ENCODE measurements around the gene TMPRSS13. TPM values are rescaled to one million over a fixed set of nuclear protein-coding genes. Genes with fewer than 3 reads are reported as not detected.
"Not testable (repeated sequence)": the region's sequence is repeated elsewhere in the genome, so short reads cannot be mapped to it uniquely, and the experiment has no call there.

TMPRSS13 gene
- total RNA-seq, 1 experiment from 2014 or later = not detected

- no peak for DNase-seq (ENCODE audit: low read depth)
Observed at GRCh38 chr11:117950993-117951961, 22.1 kb upstream of the TMPRSS13 start.

- peak; percentile 13 for DNase-seq (ENCODE audit: low read depth)
Observed at GRCh38 chr11:117950301-117950700, 21.1 kb upstream of the TMPRSS13 start.

- DNase-seq (ENCODE audit: low read depth) = no peak
Observed at GRCh38 chr11:117949062-117949461, 19.9 kb upstream of the TMPRSS13 start.

- DNase-seq (ENCODE audit: low read depth) = not testable (repeated sequence)
Observed at GRCh38 chr11:117948466-117948865, 19.3 kb upstream of the TMPRSS13 start.

- not testable (repeated sequence) for DNase-seq (ENCODE audit: low read depth)
Observed at GRCh38 chr11:117947751-117948150, 18.5 kb upstream of the TMPRSS13 start.

- peak; percentile 91 for DNase-seq (ENCODE audit: low read depth)
Observed at GRCh38 chr11:117946842-117947526, 17.8 kb upstream of the TMPRSS13 start.

GRCh38 chr11:117946156-117946841, 17.1 kb upstream of the TMPRSS13 start:
- no peak for DNase-seq (ENCODE audit: low read depth)

GRCh38 chr11:117945047-117945810, 16.0 kb upstream of the TMPRSS13 start:
- no peak for DNase-seq (ENCODE audit: low read depth)

- no peak for DNase-seq (ENCODE audit: low read depth)
Observed at GRCh38 chr11:117944554-117944953, 15.4 kb upstream of the TMPRSS13 start.

GRCh38 chr11:117941976-117942654, 12.9 kb upstream of the TMPRSS13 start:
- peak; percentile 14 for DNase-seq (ENCODE audit: low read depth)

GRCh38 chr11:117941163-117941707, 12.0 kb upstream of the TMPRSS13 start:
- DNase-seq (ENCODE audit: low read depth) = peak; percentile 36

- no peak for DNase-seq (ENCODE audit: low read depth)
Observed at GRCh38 chr11:117940736-117941135, 11.5 kb upstream of the TMPRSS13 start.

GRCh38 chr11:117936973-117937372, 7.8 kb upstream of the TMPRSS13 start:
- no peak for DNase-seq (ENCODE audit: low read depth)

GRCh38 chr11:117934526-117935307, 5.5 kb upstream of the TMPRSS13 start:
- no peak for DNase-seq (ENCODE audit: low read depth)

GRCh38 chr11:117933930-117934329, 4.7 kb upstream of the TMPRSS13 start:
- no peak for DNase-seq (ENCODE audit: low read depth)

- no peak for DNase-seq (ENCODE audit: low read depth)
Observed at GRCh38 chr11:117933475-117933874, 4.3 kb upstream of the TMPRSS13 start.

- DNase-seq (ENCODE audit: low read depth) = no peak
Observed at GRCh38 chr11:117932947-117933346, 3.7 kb upstream of the TMPRSS13 start.

- no peak for DNase-seq (ENCODE audit: low read depth)
Observed at GRCh38 chr11:117932426-117932825, 3.2 kb upstream of the TMPRSS13 start.

GRCh38 chr11:117931971-117932370, 2.8 kb upstream of the TMPRSS13 start:
- DNase-seq (ENCODE audit: low read depth) = no peak

All from M059J (cell line).